SK-N-SH treated with all-trans-retinoic acid at 6 μM for 48 hours (cell line): ENCODE results near the gene MFRP.

ENCODE experiments used
- ATAC-seq: fragments of 200-7000 bp; cut with Tn5 transposase; 3 replicates; pipeline ENCODE4 v1.9.1; 2020; ENCODE audit warnings: mild to moderate bottlenecking, moderate library complexity
- ARNTL ChIP-seq: fragments of 450-650 bp; formaldehyde crosslinking; IDR thresholded peaks from 2 replicates; pipeline ENCODE4 v1.5.0; 2020; ENCODE audit warnings: low read depth, mild to moderate bottlenecking, moderate library complexity, borderline replicate concordance
- BACH2 ChIP-seq: fragments of 250-450 bp; sonication (Bioruptor Pico); IDR thresholded peaks from 2 replicates; pipeline ENCODE4 v1.9.0; 2021; ENCODE audit warnings: mild to moderate bottlenecking, borderline replicate concordance
- CSDC2 ChIP-seq: fragments of 250-450 bp; sonication (Bioruptor Pico); IDR thresholded peaks from 2 replicates; pipeline ENCODE4 v1.5.0; 2020; ENCODE audit warnings: mild to moderate bottlenecking, moderate library complexity
- GLIS3 ChIP-seq: fragments of 250-450 bp; sonication (Bioruptor Pico); IDR thresholded peaks from 2 replicates; pipeline ENCODE4 v1.5.0; 2020; ENCODE audit warnings: mild to moderate bottlenecking, moderate library complexity
- ISL1 ChIP-seq: fragments of 250-450 bp; sonication (Bioruptor Pico); IDR thresholded peaks from 2 replicates; pipeline ENCODE4 v2.1.2; 2022; ENCODE audit warnings: mild to moderate bottlenecking, moderate library complexity
- OSR1 ChIP-seq: fragments of 250-450 bp; sonication (Bioruptor Pico); IDR thresholded peaks from 2 replicates; pipeline ENCODE4 v1.8.0; 2022; ENCODE audit warnings: moderate library complexity, mild to moderate bottlenecking, inconsistent platforms
- PPARA ChIP-seq: fragments of 250-450 bp; sonication (Bioruptor Pico); IDR thresholded peaks from 2 replicates; pipeline ENCODE4 v1.5.0; 2020; ENCODE audit warnings: mild to moderate bottlenecking, borderline replicate concordance
- RARB ChIP-seq: fragments of 250-450 bp; sonication (Bioruptor Pico); IDR thresholded peaks from 2 replicates; pipeline ENCODE4 v1.8.0; 2021; ENCODE audit warnings: mild to moderate bottlenecking, moderate library complexity
- SNAI2 ChIP-seq: fragments of 250-450 bp; sonication (Bioruptor Pico); IDR thresholded peaks from 2 replicates; pipeline ENCODE4 v1.5.0; 2020; ENCODE audit warnings: mild to moderate bottlenecking, moderate library complexity
- TCF4 ChIP-seq: fragments of 250-450 bp; sonication (Bioruptor Pico); IDR thresholded peaks from 2 replicates; pipeline ENCODE4 v1.8.0; 2021; ENCODE audit warnings: mild to moderate bottlenecking, moderate library complexity, borderline replicate concordance
- TOX ChIP-seq: fragments of 250-450 bp; sonication (Bioruptor Pico); IDR thresholded peaks from 2 replicates; pipeline ENCODE4 v1.8.0; 2021; ENCODE audit warnings: mild to moderate bottlenecking, moderate library complexity, borderline replicate concordance
- ZFP3 ChIP-seq: fragments of 250-450 bp; sonication (Bioruptor Pico); IDR thresholded peaks from 2 replicates; pipeline ENCODE4 v1.5.0; 2020; ENCODE audit warnings: mild to moderate bottlenecking, moderate library complexity
- ZFP30 ChIP-seq: fragments of 450-650 bp; formaldehyde crosslinking; IDR thresholded peaks from 2 replicates; pipeline ENCODE4 v1.5.0; 2022; ENCODE audit warnings: mild to moderate bottlenecking, moderate library complexity
- ZNF565 ChIP-seq: fragments of 450-650 bp; formaldehyde crosslinking; conservative IDR thresholded peaks from 2 replicates; pipeline ENCODE4 v1.5.0; 2020; ENCODE audit warnings: low read depth, mild to moderate bottlenecking, moderate library complexity
- ZNF70 ChIP-seq: fragments of 450-650 bp; formaldehyde crosslinking; IDR thresholded peaks from 2 replicates; pipeline ENCODE4 v1.5.0; 2020; ENCODE audit warnings: mild to moderate bottlenecking, moderate library complexity
- ZNF8 ChIP-seq: fragments of 450-650 bp; formaldehyde crosslinking; IDR thresholded peaks from 2 replicates; pipeline ENCODE4 v1.5.0; 2020; ENCODE audit warnings: mild to moderate bottlenecking, moderate library complexity
- TF ChIP-seq, protein P1 (sequence below): fragments of 250-450 bp; sonication (Bioruptor Pico); IDR thresholded peaks from 2 replicates; pipeline ENCODE4 v1.8.0; 2020; ENCODE audit warnings: mild to moderate bottlenecking, moderate library complexity, borderline replicate concordance
- TF ChIP-seq, protein P2 (sequence below): fragments of 250-450 bp; sonication (Bioruptor Pico); IDR thresholded peaks from 2 replicates; pipeline ENCODE4 v1.5.1; 2020; ENCODE audit warnings: low read depth, mild to moderate bottlenecking, moderate library complexity
- TF ChIP-seq, protein P3 (sequence below): fragments of 250-450 bp; sonication (Bioruptor Pico); IDR thresholded peaks from 2 replicates; pipeline ENCODE4 v1.5.1; 2021; ENCODE audit warnings: mild to moderate bottlenecking, moderate library complexity
- TF ChIP-seq, protein P4 (sequence below): fragments of 250-450 bp; sonication (Bioruptor Pico); IDR thresholded peaks from 2 replicates; pipeline ENCODE4 v1.8.0; 2021; ENCODE audit warnings: low read depth, mild to moderate bottlenecking, moderate library complexity, borderline replicate concordance

The MFRP gene

DNA sequence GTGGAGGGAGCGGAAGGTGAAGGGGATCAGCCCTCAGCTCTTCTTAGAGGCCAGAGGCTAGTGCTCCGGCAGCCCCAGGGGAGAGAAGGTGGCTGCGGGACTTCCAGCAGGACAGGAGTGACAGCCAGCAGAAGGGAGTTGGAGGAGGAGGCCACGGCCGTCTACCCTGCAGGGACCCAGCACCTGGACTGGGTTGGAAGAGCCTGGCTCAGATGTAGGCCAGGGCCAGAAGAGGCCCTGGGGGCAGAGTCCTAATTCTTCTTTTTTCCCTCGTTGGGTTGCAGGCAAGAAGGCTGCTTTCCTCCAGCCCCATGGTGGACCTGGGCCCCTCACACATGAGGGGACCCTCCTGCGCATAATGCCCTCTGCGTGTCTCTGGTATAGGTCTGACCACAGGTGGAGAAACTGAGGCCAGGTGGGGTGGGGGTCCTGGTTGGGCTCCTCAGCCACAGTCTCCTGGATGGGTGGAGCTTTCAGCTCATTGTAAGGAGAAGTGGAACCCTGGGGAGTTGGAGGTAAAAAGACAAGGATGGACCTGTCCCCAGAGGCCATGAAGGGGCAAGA, 27.3 kb downstream of the MFRP start:
- no peak for ATAC-seq
- TF ChIP-seq ARNTL (CRISPR knock-in tag) (no peak), BACH2 (no peak), RARB (CRISPR knock-in tag) (no peak), GLIS3 (CRISPR knock-in tag) (no peak), ISL1 (CRISPR knock-in tag) (no peak), OSR1 (CRISPR knock-in tag) (no peak), TCF4 (CRISPR knock-in tag) (no peak), ZNF8 (CRISPR knock-in tag) (no peak), TOX (CRISPR knock-in tag) (no peak), CSDC2 (CRISPR knock-in tag) (no peak), PPARA (CRISPR knock-in tag) (no peak), ZFP30 (CRISPR knock-in tag) (no peak), ZNF565 (CRISPR knock-in tag) (no peak), SNAI2 (CRISPR knock-in tag) (no peak), ZNF70 (CRISPR knock-in tag) (no peak)
- TF ChIP-seq, protein P1, sequence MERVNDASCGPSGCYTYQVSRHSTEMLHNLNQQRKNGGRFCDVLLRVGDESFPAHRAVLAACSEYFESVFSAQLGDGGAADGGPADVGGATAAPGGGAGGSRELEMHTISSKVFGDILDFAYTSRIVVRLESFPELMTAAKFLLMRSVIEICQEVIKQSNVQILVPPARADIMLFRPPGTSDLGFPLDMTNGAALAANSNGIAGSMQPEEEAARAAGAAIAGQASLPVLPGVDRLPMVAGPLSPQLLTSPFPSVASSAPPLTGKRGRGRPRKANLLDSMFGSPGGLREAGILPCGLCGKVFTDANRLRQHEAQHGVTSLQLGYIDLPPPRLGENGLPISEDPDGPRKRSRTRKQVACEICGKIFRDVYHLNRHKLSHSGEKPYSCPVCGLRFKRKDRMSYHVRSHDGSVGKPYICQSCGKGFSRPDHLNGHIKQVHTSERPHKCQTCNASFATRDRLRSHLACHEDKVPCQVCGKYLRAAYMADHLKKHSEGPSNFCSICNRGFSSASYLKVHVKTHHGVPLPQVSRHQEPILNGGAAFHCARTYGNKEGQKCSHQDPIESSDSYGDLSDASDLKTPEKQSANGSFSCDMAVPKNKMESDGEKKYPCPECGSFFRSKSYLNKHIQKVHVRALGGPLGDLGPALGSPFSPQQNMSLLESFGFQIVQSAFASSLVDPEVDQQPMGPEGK, result no peak
- TF ChIP-seq, protein P2, sequence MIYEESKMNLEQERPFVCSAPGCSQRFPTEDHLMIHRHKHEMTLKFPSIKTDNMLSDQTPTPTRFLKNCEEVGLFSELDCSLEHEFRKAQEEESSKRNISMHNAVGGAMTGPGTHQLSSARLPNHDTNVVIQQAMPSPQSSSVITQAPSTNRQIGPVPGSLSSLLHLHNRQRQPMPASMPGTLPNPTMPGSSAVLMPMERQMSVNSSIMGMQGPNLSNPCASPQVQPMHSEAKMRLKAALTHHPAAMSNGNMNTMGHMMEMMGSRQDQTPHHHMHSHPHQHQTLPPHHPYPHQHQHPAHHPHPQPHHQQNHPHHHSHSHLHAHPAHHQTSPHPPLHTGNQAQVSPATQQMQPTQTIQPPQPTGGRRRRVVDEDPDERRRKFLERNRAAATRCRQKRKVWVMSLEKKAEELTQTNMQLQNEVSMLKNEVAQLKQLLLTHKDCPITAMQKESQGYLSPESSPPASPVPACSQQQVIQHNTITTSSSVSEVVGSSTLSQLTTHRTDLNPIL, result no peak
- TF ChIP-seq, protein P3, sequence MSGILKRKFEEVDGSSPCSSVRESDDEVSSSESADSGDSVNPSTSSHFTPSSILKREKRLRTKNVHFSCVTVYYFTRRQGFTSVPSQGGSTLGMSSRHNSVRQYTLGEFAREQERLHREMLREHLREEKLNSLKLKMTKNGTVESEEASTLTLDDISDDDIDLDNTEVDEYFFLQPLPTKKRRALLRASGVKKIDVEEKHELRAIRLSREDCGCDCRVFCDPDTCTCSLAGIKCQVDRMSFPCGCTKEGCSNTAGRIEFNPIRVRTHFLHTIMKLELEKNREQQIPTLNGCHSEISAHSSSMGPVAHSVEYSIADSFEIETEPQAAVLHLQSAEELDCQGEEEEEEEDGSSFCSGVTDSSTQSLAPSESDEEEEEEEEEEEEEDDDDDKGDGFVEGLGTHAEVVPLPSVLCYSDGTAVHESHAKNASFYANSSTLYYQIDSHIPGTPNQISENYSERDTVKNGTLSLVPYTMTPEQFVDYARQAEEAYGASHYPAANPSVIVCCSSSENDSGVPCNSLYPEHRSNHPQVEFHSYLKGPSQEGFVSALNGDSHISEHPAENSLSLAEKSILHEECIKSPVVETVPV (CRISPR knock-in tag), result no peak
- TF ChIP-seq, protein P4, sequence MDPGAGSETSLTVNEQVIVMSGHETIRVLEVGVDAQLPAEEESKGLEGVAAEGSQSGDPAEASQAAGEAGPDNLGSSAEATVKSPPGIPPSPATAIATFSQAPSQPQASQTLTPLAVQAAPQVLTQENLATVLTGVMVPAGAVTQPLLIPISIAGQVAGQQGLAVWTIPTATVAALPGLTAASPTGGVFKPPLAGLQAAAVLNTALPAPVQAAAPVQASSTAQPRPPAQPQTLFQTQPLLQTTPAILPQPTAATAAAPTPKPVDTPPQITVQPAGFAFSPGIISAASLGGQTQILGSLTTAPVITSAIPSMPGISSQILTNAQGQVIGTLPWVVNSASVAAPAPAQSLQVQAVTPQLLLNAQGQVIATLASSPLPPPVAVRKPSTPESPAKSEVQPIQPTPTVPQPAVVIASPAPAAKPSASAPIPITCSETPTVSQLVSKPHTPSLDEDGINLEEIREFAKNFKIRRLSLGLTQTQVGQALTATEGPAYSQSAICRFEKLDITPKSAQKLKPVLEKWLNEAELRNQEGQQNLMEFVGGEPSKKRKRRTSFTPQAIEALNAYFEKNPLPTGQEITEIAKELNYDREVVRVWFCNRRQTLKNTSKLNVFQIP, result no peak

DNA sequence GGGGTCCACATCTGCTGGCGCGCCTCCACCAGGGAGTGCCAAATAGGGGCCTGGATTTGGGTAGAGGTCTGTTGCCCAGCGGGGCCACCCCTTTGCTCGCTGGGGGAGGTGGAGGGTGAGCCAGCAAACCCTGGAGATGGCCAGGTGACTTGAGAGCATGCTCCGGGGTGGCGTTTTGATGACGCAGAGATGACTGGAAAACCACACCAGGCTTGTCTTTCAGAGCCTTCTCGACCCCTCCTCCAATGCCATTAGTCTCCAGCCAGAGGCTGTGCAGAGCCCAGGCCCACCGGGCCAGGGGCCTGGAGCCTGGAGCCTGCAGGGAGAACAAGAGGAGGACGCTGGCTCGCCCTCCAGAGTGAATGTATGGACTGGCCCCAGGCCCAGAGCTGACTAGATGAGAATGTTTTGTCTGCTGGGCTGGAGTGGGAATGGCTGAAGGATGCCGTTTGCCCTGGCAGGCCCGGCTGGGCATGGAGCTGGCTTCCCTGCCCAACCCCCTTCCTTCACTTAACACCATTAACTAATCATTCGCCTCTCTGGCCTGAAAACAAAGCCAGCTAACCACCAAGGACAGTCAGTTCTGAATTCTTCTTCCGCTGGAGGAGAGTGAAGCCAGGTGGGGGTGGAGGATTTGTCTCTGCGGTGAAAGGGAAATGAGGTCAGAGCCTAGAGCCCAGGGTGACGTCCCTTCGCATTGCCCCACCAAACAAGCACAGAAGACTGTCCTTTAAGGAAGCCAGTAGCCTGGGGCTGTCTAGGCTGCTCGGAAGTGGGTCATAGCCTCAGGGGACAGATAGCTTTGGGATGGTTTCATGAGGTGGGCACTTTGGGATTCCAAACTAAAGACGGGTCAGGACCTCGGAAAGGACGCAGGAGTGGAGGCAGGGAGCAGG, 28.0 kb downstream of the MFRP start:
- no peak for ATAC-seq
- no peak for TF ChIP-seq GLIS3 (CRISPR knock-in tag)
- TF ChIP-seq, protein P4, result no peak
- no peak for TF ChIP-seq SNAI2 (CRISPR knock-in tag)
- TF ChIP-seq ZFP3 (CRISPR knock-in tag), result no peak
- TF ChIP-seq BACH2, result no peak
- no peak for TF ChIP-seq ZFP30 (CRISPR knock-in tag)
- TF ChIP-seq, protein P2, result no peak
- TF ChIP-seq ZNF8 (CRISPR knock-in tag), result no peak
- no peak for TF ChIP-seq TOX (CRISPR knock-in tag)
- TF ChIP-seq RARB (CRISPR knock-in tag), result no peak
- no peak for TF ChIP-seq TCF4 (CRISPR knock-in tag)
- no peak for TF ChIP-seq ZNF70 (CRISPR knock-in tag)
- TF ChIP-seq, protein P3 (CRISPR knock-in tag), result no peak
- TF ChIP-seq ZNF565 (CRISPR knock-in tag), result no peak
